Measurements from ENCODE around the gene EZR. TPM values are rescaled to one million over a fixed set of nuclear protein-coding genes. Genes with fewer than 3 reads are reported as not detected.

The EZR gene
- total and polyA plus RNA-seq, 9 of the 15 experiments (the other 6 are each of a cell fraction or from before 2014, with no cell fraction given) = 36.5 to 162 (median 104) TPM

GRCh38 chr6:158853072-158853879, 34.1 kb upstream of the EZR start:
- peak overlapping the region; percentile 89 for H3K27ac ChIP-seq (ENCODE audit: extremely low read depth, low read depth, low read length)
- peaks cover 29 to 55% of the 10 kb centered on the region in 2 experiments for H3K4me1 ChIP-seq (replicated peaks in 1 of 2; ENCODE audit: control insufficient read depth in 2 of 2, insufficient read depth in 2 of 2, low read length in 2 of 2)
- in situ Hi-C loops (cut with MboI) = no loop called here
- 4% methylated on average over 13 of the region's 13 CpGs for WGBS (ENCODE audit: insufficient coverage, low coverage, missing lambda C conversion rate)
- peak; percentile 91 for ATAC-seq
- H3K79me2 ChIP-seq (ENCODE audit: control insufficient read depth, insufficient read depth, low read length) = peaks cover 8% of the 10 kb centered on the region; the same call in 2 of the 3 replicates
- BruUV-seq (replicated peaks) = no TSS peak
- peak; percentile 95 to 99 (median 96) for DNase-seq (ENCODE audit: extremely low read depth in 1 of 4, low spot score in 3 of 4)
- peak overlapping the region; percentile 81 for H2AFZ ChIP-seq (ENCODE audit: low read depth, low read length)
- H3K9me3 ChIP-seq (replicated peaks; ENCODE audit: control insufficient read depth, insufficient read depth, low read depth, low read length) = no peaks in the 10 kb centered on the region; the same call in 1 of the 2 replicates
- peak overlapping the region; percentile 99 for H3K4me2 ChIP-seq (ENCODE audit: insufficient read depth, low read length)
- H3K4me3 ChIP-seq = peak overlapping the region; percentile 24
- peaks cover 8% of the 10 kb centered on the region for H3K9me1 ChIP-seq (ENCODE audit: control insufficient read depth, insufficient read depth, low read length)
- ChIA-PET POLR2A (interaction anchor here (0.5 to 2.9 kb wide), 12 partner anchors 8 to 109 kb away, joined by 3 to 22 read pairs (median 4); no protein-coding TSS in a partner anchor), CTCF (ENCODE audit: low intra/inter-chr PET ratio) (interaction anchor here (0.7 kb wide), 1 partner anchor 149 kb away, joined by 3 read pairs; no protein-coding TSS in a partner anchor)
- no peaks in the 10 kb centered on the region for H3K36me3 ChIP-seq (ENCODE audit: control insufficient read depth, insufficient read depth, low read length)
- H4K20me1 ChIP-seq (replicated peaks; ENCODE audit: control insufficient read depth, insufficient read depth, low read length) = no peaks in the 10 kb centered on the region
- intact Hi-C loops (cut with micrococcal nuclease) = loop anchor here (1.0 kb wide), 2 partner anchors 16 to 29 kb away; no protein-coding TSS in a partner anchor
- peak; percentile 97 for FAIRE-seq
- H3K27me3 ChIP-seq (ENCODE audit: control insufficient read depth in 2 of 2, insufficient read depth in 2 of 2, low read length in 2 of 2) = no peaks in the 10 kb centered on the region; a peak in 1 of 5 replicates
- H3K9ac ChIP-seq (ENCODE audit: insufficient read depth in 1 of 2, low read depth in 2 of 2, low read length in 2 of 2) = peak overlapping the region; percentile 75; a peak in 3 of 4 replicates
- TF ChIP-seq FUS (optimal IDR thresholded peaks at IDR 0.05; ENCODE audit: low read depth, low read length) (no peak), PCBP2 (IDR thresholded peaks at IDR 0.05; ENCODE audit: low read depth, low read length, poor library complexity, severe bottlenecking) (no peak), ZNF384 (IDR thresholded peaks at IDR 0.05; ENCODE audit: low read depth, low read length) (no peak; the same call in 1 of the 2 replicates), MEF2D (tag; conservative IDR thresholded peaks at IDR 0.05; ENCODE audit: low read depth) (peak; percentile 85), NBN (IDR thresholded peaks at IDR 0.05; ENCODE audit: low read depth) (peak; percentile 100), PBX2 (CRISPR knock-in tag; IDR thresholded peaks at IDR 0.05; ENCODE audit: low read depth) (no peak), PBX2 (tag; conservative IDR thresholded peaks at IDR 0.05; ENCODE audit: low read depth) (no peak; the same call in 1 of the 2 replicates), CHD1 (IDR thresholded peaks at IDR 0.05; ENCODE audit: low read length) (peak; percentile 61), DIDO1 (tag; IDR thresholded peaks at IDR 0.05; ENCODE audit: low read depth) (peak; percentile 68; the same call in 1 of the 2 replicates), TSC22D4 (tag; IDR thresholded peaks at IDR 0.05) (peak; percentile 91; the same call in 1 of the 2 replicates), NCOA1 (IDR thresholded peaks at IDR 0.05; ENCODE audit: low read depth) (peak; percentile 96), ZNF780A (CRISPR knock-in tag; IDR thresholded peaks at IDR 0.05) (no peak), KAT7 (CRISPR knock-in tag; IDR thresholded peaks at IDR 0.05; ENCODE audit: borderline replicate concordance) (0 out of 2 replicates have a peak, but pooled peaks have one; percentile 88), KDM1A (IDR thresholded peaks at IDR 0.05) (peak; percentile 99 to 100), E2F1 (CRISPR knock-in tag; IDR thresholded peaks at IDR 0.05) (peak; percentile 71; the same call in 1 of the 2 replicates), OTX1 (CRISPR knock-in tag; IDR thresholded peaks at IDR 0.05) (peak; percentile 98), ZNF766 (CRISPR knock-in tag; conservative IDR thresholded peaks at IDR 0.05) (peak; percentile 87; the same call in 1 of the 2 replicates), ZNF436 (CRISPR knock-in tag; IDR thresholded peaks at IDR 0.05) (no peak), HCFC1 (IDR thresholded peaks at IDR 0.05; ENCODE audit: low read depth, low read length) (peak; percentile 56)
